Smooth muscle cell (in vitro differentiated cells): ENCODE data around the gene PRPF6. TPM values are rescaled to one million over a fixed set of nuclear protein-coding genes. Genes with fewer than 3 reads are reported as not detected.

Experiments used
- DNase-seq: peaks from one replicate; lab custom pipeline; 2025; ENCODE audit not compliant: unreplicated experiment; lab: John Stamatoyannopoulos, UW
- H2AFZ ChIP-seq: fragments of 200-600 bp; sonication (generic); 2 replicates; pipeline ENCODE4 v1.6.0; 2016; ENCODE audit warnings: antibody characterized with exemption, low read depth, mild to moderate bottlenecking
- H3F3A ChIP-seq: fragments of 200-600 bp; sonication (generic); 2 replicates; pipeline ENCODE4 v1.6.0; 2017; ENCODE audit warnings: antibody characterized with exemption, low read depth
- H3K27ac ChIP-seq: fragments of 200-600 bp; sonication (generic); 2 replicates; pipeline ENCODE4 v1.5.1; 2016; ENCODE audit warnings: low read depth, mild to moderate bottlenecking
- H3K27me3 ChIP-seq: fragments of 200-600 bp; sonication (generic); 2 replicates; pipeline ENCODE4 v1.6.1; 2016; ENCODE audit warnings: low read depth, mild to moderate bottlenecking
- H3K36me3 ChIP-seq: fragments of 200-600 bp; sonication (generic); 2 replicates; pipeline ENCODE4 v1.5.1; 2016; ENCODE audit warnings: low read depth
- H3K4me1 ChIP-seq: fragments of 200-600 bp; sonication (generic); 2 replicates; pipeline ENCODE4 v1.5.1; 2016; ENCODE audit warnings: low read depth
- H3K4me2 ChIP-seq: fragments of 200-600 bp; sonication (generic); 2 replicates; pipeline ENCODE4 v1.6.0; 2016; ENCODE audit warnings: mild to moderate bottlenecking
- H3K4me3 ChIP-seq: fragments of 200-600 bp; sonication (generic); 2 replicates; pipeline ENCODE4 v1.5.1; 2016; ENCODE audit warnings: mild to moderate bottlenecking
- H3K79me2 ChIP-seq: fragments of 200-600 bp; sonication (generic); 2 replicates; pipeline ENCODE4 v1.6.0; 2016; ENCODE audit warnings: low read depth, mild to moderate bottlenecking
- H3K9ac ChIP-seq: fragments of 200-600 bp; sonication (generic); 2 replicates; pipeline ENCODE4 v1.6.0; 2016; ENCODE audit warnings: low read depth
- H3K9me3 ChIP-seq: fragments of 200-600 bp; sonication (generic); replicated peaks from 2 replicates; pipeline ENCODE4 v1.5.1; 2016; ENCODE audit warnings: low read depth
- H4K20me1 ChIP-seq: fragments of 200-600 bp; sonication (generic); 2 replicates; pipeline ENCODE4 v1.6.0; 2016; ENCODE audit warnings: low read depth
- CTCF ChIP-seq: fragments of 200-600 bp; sonication (generic); IDR thresholded peaks from 2 replicates; pipeline ENCODE4 v1.5.1; 2017; ENCODE audit warnings: borderline replicate concordance, mild to moderate bottlenecking, antibody characterized with exemption; ENCODE audit not compliant: insufficient read depth, poor library complexity, severe bottlenecking
- WGBS: methylation state at CpG from one replicate; pipeline ENCODE4 v1.1.7; 2016; ENCODE audit warnings: low lambda C conversion rate; 5-methylcytosine and 5-hydroxymethylcytosine counted together
- polyA plus RNA-seq: library from polyadenylated mRNA; unstranded; fragments of >200 nt; fragmentation: Nextera tagmentation; extraction: Ambion mirVana; gene quantifications from 2 replicates; pipeline ENCODE4 v1.2.1, GENCODE V29; 2016
- total RNA-seq: library from RNA; depleted of rRNA; stranded (reverse); fragments of >200 nt; gene quantifications from 2 replicates; pipeline ENCODE4 v1.2.3, GENCODE V29; 2014

PRPF6 gene
- total and polyA plus RNA-seq, 2 experiments from 2014 or later, result 33.3 to 51.2 TPM

DNA sequence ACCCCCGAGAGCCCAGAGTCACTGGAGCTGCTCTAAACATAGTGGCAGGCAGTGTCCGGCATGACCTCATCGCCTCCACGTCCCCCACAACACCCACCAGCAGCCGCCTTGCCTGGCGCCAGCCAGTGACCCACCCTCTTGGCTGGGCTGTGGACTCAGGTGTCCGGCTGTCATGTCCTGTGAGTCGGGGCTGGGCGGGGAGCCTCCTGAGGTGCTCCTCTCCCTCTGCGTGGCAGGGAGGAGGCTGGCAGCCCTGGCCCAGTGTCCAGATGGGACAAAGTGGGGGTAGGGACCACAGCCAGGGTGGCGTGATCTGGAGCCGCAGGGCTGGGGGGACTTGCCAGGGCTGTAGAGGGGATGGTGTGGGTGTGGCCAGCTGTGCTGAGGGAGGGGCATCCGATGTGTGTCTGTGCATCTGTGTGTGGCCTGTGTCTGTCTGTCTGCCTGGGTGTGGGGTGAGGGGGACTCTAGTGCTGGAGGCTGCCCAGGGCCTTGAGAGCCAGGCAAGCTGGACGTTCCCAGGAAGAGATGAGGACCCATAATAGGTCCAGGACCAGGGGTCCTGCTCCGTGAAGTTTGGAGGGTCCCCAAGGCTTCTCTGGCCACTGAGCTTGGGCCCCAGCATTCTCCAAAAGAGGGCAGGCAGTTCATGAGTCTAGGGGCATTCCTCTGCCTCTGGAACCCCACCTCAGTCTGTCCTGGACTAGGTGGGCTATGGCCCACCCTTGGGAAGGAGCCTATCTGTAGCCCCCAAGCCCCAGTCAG, 70.8 kb downstream of the PRPF6 start:
- Histone ChIP-seq H3K36me3 (no peaks in the 10 kb centered on the region), H3K27me3 (peaks cover 8% of the 10 kb centered on the region), H3K4me3 (no peak overlapping the region), H3K27ac (no peak overlapping the region), H3K4me2 (no peak overlapping the region), H2AFZ (no peak overlapping the region), H3F3A (peaks cover 11% of the 10 kb centered on the region), H4K20me1 (peaks cover 6% of the 10 kb centered on the region), H3K4me1 (peaks cover 4% of the 10 kb centered on the region), H3K9me3 (no peaks in the 10 kb centered on the region), H3K9ac (no peak overlapping the region), H3K79me2 (no peaks in the 10 kb centered on the region)
- no peak for TF ChIP-seq CTCF
- WGBS, result 82% methylated on average over 15 of the region's 15 CpGs
- DNase-seq, result no peak

GRCh38 chr20:64052326-64052722, 71.4 kb downstream of the PRPF6 start:
- H3K9me3 ChIP-seq, result no peaks in the 10 kb centered on the region
- H3K79me2 ChIP-seq, result no peaks in the 10 kb centered on the region
- no peak for DNase-seq
- H3K9ac ChIP-seq, result no peak overlapping the region
- H4K20me1 ChIP-seq, result peaks cover 6% of the 10 kb centered on the region
- no peak overlapping the region for H3K4me2 ChIP-seq
- no peaks in the 10 kb centered on the region for H3K36me3 ChIP-seq
- WGBS, result 87% methylated on average over 10 of the region's 10 CpGs
- H3K27ac ChIP-seq, result no peak overlapping the region
- no peak overlapping the region for H3K4me3 ChIP-seq
- no peak overlapping the region for H2AFZ ChIP-seq
- no peak for TF ChIP-seq CTCF
- H3K4me1 ChIP-seq, result peaks cover 4% of the 10 kb centered on the region
- H3F3A ChIP-seq, result peaks cover 11% of the 10 kb centered on the region
- H3K27me3 ChIP-seq, result peaks cover 5% of the 10 kb centered on the region

GRCh38 chr20:64052987-64053840, 72.3 kb downstream of the PRPF6 start:
- no peaks in the 10 kb centered on the region for H3K9me3 ChIP-seq
- no peak overlapping the region for H2AFZ ChIP-seq
- TF ChIP-seq CTCF, result no peak
- no peaks in the 10 kb centered on the region for H4K20me1 ChIP-seq
- no peaks in the 10 kb centered on the region for H3K36me3 ChIP-seq
- H3K27me3 ChIP-seq, result no peaks in the 10 kb centered on the region
- H3K79me2 ChIP-seq, result no peaks in the 10 kb centered on the region
- no peak for DNase-seq
- H3K4me3 ChIP-seq, result no peak overlapping the region
- peak overlapping the region; percentile 71 for H3K4me2 ChIP-seq
- peaks cover 4% of the 10 kb centered on the region for H3K4me1 ChIP-seq
- H3K27ac ChIP-seq, result no peak overlapping the region
- no peak overlapping the region for H3K9ac ChIP-seq
- peaks cover 11% of the 10 kb centered on the region for H3F3A ChIP-seq
- WGBS, result 94% methylated on average over 29 of the region's 33 CpGs
